Neutrophil (primary cell): ENCODE measurements around the gene ATP9A.

Source experiments
- H3K27ac ChIP-seq: fragments of 200-600 bp; sonication (generic); 2 replicates; pipeline ENCODE4 v1.5.1; 2016; ENCODE audit warnings: mild to moderate bottlenecking, moderate library complexity
- H3K27me3 ChIP-seq: fragments of 200-600 bp; sonication (generic); 2 replicates; pipeline ENCODE4 v1.6.0; 2016; ENCODE audit warnings: mild to moderate bottlenecking
- H3K36me3 ChIP-seq: fragments of 200-600 bp; sonication (generic); 2 replicates; pipeline ENCODE4 v1.5.1; 2017
- H3K4me1 ChIP-seq, 2 experiments: fragments of 200-600 bp in 1 of 2; sonication (generic) in 1 of 2; 1 replicate in 1 of 2; 2 replicates in 1 of 2; pipeline versions ENCODE4 v1.5.1 to v1.6.1; 2013 to 2016; ENCODE audit warnings: low read depth in 1 of 2, low read length in 1 of 2, mild to moderate bottlenecking in 1 of 2, moderate library complexity in 1 of 2; ENCODE audit not compliant: control insufficient read depth in 1 of 2, insufficient read depth in 1 of 2
- H3K4me3 ChIP-seq, 2 experiments: fragments of 200-600 bp in 1 of 2; sonication (generic) in 1 of 2; 1 replicate in 1 of 2; 2 replicates in 1 of 2; pipeline ENCODE4 v1.5.1; 2013 to 2016; ENCODE audit warnings: low read depth in 1 of 2, low read length in 1 of 2, mild to moderate bottlenecking in 1 of 2, moderate library complexity in 1 of 2
- H3K9me3 ChIP-seq: fragments of 200-600 bp; sonication (generic); 2 replicates; pipeline ENCODE4 v1.5.1; 2016
- CTCF ChIP-seq: fragments of 200-600 bp; sonication (generic); IDR thresholded peaks from 2 replicates; pipeline ENCODE4 v1.5.1; 2016; ENCODE audit warnings: antibody characterized with exemption

The ATP9A gene

GRCh38 chr20:51811042-51811355 is 42.8 kb upstream of the ATP9A start:
- Histone ChIP-seq H3K36me3 (no peaks in the 10 kb centered on the region), H3K4me3 (no peak overlapping the region), H3K27ac (no peak overlapping the region), H3K27me3 (no peaks in the 10 kb centered on the region), H3K9me3 (no peaks in the 10 kb centered on the region), H3K4me1 (no peaks in the 10 kb centered on the region)
- no peak for TF ChIP-seq CTCF

GRCh38 chr20:51810155-51811041 is 42.2 kb upstream of the ATP9A start:
- Histone ChIP-seq H3K27me3 (peaks cover 4% of the 10 kb centered on the region), H3K4me3 (no peak overlapping the region), H3K4me1 (no peaks in the 10 kb centered on the region), H3K36me3 (no peaks in the 10 kb centered on the region), H3K27ac (no peak overlapping the region), H3K9me3 (no peaks in the 10 kb centered on the region)
- no peak for TF ChIP-seq CTCF

GRCh38 chr20:51807720-51808250 is 39.6 kb upstream of the ATP9A start:
- Histone ChIP-seq H3K9me3 (no peaks in the 10 kb centered on the region), H3K4me1 (no peaks in the 10 kb centered on the region)

GRCh38 chr20:51804754-51805153 is 36.6 kb upstream of the ATP9A start:
- H3K36me3 ChIP-seq, result no peaks in the 10 kb centered on the region
- no peak for TF ChIP-seq CTCF
- H3K9me3 ChIP-seq, result no peaks in the 10 kb centered on the region
- H3K27ac ChIP-seq, result no peak overlapping the region
- H3K4me3 ChIP-seq, result no peak overlapping the region
- peaks cover 60% of the 10 kb centered on the region for H3K27me3 ChIP-seq
- H3K4me1 ChIP-seq, result peaks cover 17 to 18% of the 10 kb centered on the region in 2 experiments

More at GRCh38 chr20:51807720-51808250, 39.6 kb upstream of the ATP9A start:
- TF ChIP-seq CTCF, result no peak
- Histone ChIP-seq H3K27ac (no peak overlapping the region), H3K36me3 (no peaks in the 10 kb centered on the region), H3K27me3 (peaks cover 30% of the 10 kb centered on the region), H3K4me3 (no peak overlapping the region)

- Histone ChIP-seq H3K9me3 (no peaks in the 10 kb centered on the region), H3K27me3 (peaks cover 75% of the 10 kb centered on the region), H3K4me3 (no peak overlapping the region), H3K4me1 (peaks cover 21 to 24% of the 10 kb centered on the region in 2 experiments), H3K27ac (no peak overlapping the region), H3K36me3 (no peaks in the 10 kb centered on the region)
- no peak for TF ChIP-seq CTCF
Observed at GRCh38 chr20:51803148-51803854, 35.1 kb upstream of the ATP9A start.
